ENCODE data around the gene LCE1D. TPM values are rescaled to one million over a fixed set of nuclear protein-coding genes. Genes with fewer than 3 reads are reported as not detected.

Gene LCE1D
- total RNA-seq, 1 experiment from 2014 or later, result not detected

GRCh38 chr1:152758636-152759035 lies 37.9 kb upstream of the LCE1D start:
- DNase-seq, result no peak
- Histone ChIP-seq H4K20me1 (ENCODE audit: control insufficient read depth, insufficient read depth, insufficient read length) (no peaks in the 10 kb centered on the region), H3K27me3 (ENCODE audit: insufficient read depth, low read length) (no peaks in the 10 kb centered on the region), H3K27ac (ENCODE audit: insufficient read length, low read depth, low read length) (no peak overlapping the region), H2BK15ac (ENCODE audit: low read depth, low read length) (no peak overlapping the region), H2BK20ac (ENCODE audit: low read depth, low read length, poor library complexity, severe bottlenecking) (no peak overlapping the region), H3K4ac (ENCODE audit: low read depth, low read length) (no peak overlapping the region), H3K18ac (ENCODE audit: insufficient read length, low read depth, low read length) (no peak overlapping the region), H2AFZ (ENCODE audit: low read length) (no peak overlapping the region), H3K79me1 (ENCODE audit: insufficient read depth, low read depth, low read length, poor library complexity, severe bottlenecking) (no peaks in the 10 kb centered on the region), H2BK5ac (ENCODE audit: insufficient read length, low read length) (no peak overlapping the region), H3K23ac (ENCODE audit: insufficient read length, low read depth, low read length) (no peak overlapping the region), H3K79me2 (ENCODE audit: insufficient read depth, low read length) (no peaks in the 10 kb centered on the region), H3K4me2 (ENCODE audit: insufficient read depth, insufficient read length, low read length) (no peak overlapping the region), H3K9ac (ENCODE audit: extremely low read depth, insufficient read length, low read length) (no peak overlapping the region), H3K9me3 (ENCODE audit: control insufficient read depth, low read depth, low read length) (peaks cover 94% of the 10 kb centered on the region), H4K5ac (ENCODE audit: insufficient read length, low read depth, low read length) (no peak overlapping the region), H4K8ac (replicated peaks; ENCODE audit: insufficient read length, low read depth, low read length) (no peak overlapping the region), H3T11ph (ENCODE audit: low read length) (no peak overlapping the region), H2AK5ac (ENCODE audit: insufficient read length, low read length) (no peak overlapping the region), H4K91ac (ENCODE audit: insufficient read length, low read depth, low read length) (no peak overlapping the region), H2BK12ac (ENCODE audit: insufficient read length, low read depth, low read length) (no peak overlapping the region), H3K14ac (ENCODE audit: insufficient read depth, low read length) (no peak overlapping the region), H3K4me1 (ENCODE audit: insufficient read depth, low read length) (no peaks in the 10 kb centered on the region), H3K23me2 (ENCODE audit: insufficient read length, low read depth, low read length, poor library complexity, severe bottlenecking) (no peaks in the 10 kb centered on the region), H3K56ac (ENCODE audit: insufficient read length, low read depth, low read length) (no peak overlapping the region), H2BK120ac (ENCODE audit: low read depth, low read length, poor library complexity, severe bottlenecking) (no peak overlapping the region)
- TF ChIP-seq, protein P1, sequence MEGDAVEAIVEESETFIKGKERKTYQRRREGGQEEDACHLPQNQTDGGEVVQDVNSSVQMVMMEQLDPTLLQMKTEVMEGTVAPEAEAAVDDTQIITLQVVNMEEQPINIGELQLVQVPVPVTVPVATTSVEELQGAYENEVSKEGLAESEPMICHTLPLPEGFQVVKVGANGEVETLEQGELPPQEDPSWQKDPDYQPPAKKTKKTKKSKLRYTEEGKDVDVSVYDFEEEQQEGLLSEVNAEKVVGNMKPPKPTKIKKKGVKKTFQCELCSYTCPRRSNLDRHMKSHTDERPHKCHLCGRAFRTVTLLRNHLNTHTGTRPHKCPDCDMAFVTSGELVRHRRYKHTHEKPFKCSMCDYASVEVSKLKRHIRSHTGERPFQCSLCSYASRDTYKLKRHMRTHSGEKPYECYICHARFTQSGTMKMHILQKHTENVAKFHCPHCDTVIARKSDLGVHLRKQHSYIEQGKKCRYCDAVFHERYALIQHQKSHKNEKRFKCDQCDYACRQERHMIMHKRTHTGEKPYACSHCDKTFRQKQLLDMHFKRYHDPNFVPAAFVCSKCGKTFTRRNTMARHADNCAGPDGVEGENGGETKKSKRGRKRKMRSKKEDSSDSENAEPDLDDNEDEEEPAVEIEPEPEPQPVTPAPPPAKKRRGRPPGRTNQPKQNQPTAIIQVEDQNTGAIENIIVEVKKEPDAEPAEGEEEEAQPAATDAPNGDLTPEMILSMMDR (conservative IDR thresholded peaks at IDR 0.05), result no peak
- Mint-ChIP-seq H3K9me3 (peaks cover 93 to 97% of the 10 kb centered on the region in 2 experiments), H3K27me3 (ENCODE audit: low read depth) (peaks cover 4% of the 10 kb centered on the region), H3K27ac (no peak overlapping the region), H3K4me1 (no peaks in the 10 kb centered on the region), H3K36me3 (ENCODE audit: insufficient read depth in 1 of 3, low read depth in 3 of 3) (peaks cover 17 to 58% (median 27%) of the 10 kb centered on the region in 3 experiments; a peak in 6 of 7 replicates), H3K4me3 (no peak overlapping the region)
- no CpG with 5 or more reads among the region's 4 CpGs for WGBS (ENCODE audit: extremely low coverage, insufficient read length, low lambda C conversion rate)
